22Rv1 (cell line): ENCODE measurements around the gene ALOX12B.

Experiments used
- H3K27ac ChIP-seq: fragments of 450-650 bp; 2 replicates; pipeline ENCODE4 v1.5.1; 2017
- ZFX ChIP-seq: fragments of 450-650 bp; IDR thresholded peaks from 2 replicates; pipeline ENCODE4 v1.6.1; 2017; ENCODE audit warnings: antibody characterized with exemption, borderline replicate concordance
- TF ChIP-seq, protein P1 (sequence below): fragments of 450-650 bp; IDR thresholded peaks from 2 replicates; pipeline ENCODE4 v1.5.1; 2017; ENCODE audit warnings: mild to moderate bottlenecking

ALOX12B gene

DNA sequence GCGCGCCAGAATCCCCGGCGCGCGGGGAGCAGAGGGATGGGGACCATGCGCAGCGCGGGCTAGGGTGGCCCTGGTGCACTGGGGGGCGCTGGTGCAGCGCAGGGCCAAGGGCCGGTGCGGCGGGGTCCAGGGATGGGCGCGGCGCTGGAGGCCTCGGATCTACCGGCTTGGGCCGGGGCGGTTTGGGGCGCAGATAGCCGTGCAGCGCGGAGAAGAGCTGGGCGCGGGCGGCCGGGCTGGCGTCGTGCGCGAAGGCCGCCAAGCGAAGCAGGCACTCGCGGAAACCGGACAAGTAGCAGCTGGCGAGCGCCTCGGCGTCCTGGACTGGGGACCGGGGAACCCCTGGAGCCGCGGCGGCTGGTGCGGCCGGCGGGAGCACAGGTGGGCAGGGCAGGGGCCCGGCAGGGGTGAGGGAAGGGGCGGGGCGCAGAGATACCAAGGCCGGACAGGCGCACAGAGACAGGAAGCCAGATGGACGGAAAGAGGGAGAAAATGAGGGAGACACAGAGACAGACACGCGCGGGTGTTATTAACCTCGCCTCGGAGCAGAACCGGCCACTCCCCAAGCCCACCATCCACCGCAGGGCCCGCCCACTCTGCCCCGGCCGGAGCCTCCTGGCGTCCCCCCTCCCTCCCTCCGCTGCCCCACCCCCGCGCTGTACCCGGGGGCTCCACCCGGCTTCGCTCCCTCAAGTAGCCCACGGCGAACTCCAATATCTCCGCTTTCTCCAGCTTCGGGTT, 34.3 kb upstream of the ALOX12B start:
- H3K27ac ChIP-seq = peak overlapping the region; percentile 91
- TF ChIP-seq ZFX = no peak
- TF ChIP-seq, protein P1, sequence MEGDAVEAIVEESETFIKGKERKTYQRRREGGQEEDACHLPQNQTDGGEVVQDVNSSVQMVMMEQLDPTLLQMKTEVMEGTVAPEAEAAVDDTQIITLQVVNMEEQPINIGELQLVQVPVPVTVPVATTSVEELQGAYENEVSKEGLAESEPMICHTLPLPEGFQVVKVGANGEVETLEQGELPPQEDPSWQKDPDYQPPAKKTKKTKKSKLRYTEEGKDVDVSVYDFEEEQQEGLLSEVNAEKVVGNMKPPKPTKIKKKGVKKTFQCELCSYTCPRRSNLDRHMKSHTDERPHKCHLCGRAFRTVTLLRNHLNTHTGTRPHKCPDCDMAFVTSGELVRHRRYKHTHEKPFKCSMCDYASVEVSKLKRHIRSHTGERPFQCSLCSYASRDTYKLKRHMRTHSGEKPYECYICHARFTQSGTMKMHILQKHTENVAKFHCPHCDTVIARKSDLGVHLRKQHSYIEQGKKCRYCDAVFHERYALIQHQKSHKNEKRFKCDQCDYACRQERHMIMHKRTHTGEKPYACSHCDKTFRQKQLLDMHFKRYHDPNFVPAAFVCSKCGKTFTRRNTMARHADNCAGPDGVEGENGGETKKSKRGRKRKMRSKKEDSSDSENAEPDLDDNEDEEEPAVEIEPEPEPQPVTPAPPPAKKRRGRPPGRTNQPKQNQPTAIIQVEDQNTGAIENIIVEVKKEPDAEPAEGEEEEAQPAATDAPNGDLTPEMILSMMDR = peak; percentile 56

DNA sequence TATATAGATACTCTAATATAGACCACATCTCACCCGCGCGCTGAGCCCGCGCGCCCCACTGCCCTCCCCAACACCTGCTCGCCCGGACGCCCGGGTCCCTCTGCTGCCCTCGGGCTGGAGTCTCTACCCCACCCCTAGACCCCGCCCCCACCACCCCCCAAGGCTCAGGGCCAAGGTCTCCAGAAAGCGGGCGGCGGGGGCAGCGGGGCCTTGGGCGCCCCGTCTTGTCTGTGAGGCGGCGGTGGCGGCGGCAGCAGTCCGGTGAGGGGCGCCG, 33.8 kb upstream of the ALOX12B start:
- TF ChIP-seq ZFX = no peak
- TF ChIP-seq, protein P1 = no peak
- H3K27ac ChIP-seq = peak overlapping the region; percentile 91

DNA sequence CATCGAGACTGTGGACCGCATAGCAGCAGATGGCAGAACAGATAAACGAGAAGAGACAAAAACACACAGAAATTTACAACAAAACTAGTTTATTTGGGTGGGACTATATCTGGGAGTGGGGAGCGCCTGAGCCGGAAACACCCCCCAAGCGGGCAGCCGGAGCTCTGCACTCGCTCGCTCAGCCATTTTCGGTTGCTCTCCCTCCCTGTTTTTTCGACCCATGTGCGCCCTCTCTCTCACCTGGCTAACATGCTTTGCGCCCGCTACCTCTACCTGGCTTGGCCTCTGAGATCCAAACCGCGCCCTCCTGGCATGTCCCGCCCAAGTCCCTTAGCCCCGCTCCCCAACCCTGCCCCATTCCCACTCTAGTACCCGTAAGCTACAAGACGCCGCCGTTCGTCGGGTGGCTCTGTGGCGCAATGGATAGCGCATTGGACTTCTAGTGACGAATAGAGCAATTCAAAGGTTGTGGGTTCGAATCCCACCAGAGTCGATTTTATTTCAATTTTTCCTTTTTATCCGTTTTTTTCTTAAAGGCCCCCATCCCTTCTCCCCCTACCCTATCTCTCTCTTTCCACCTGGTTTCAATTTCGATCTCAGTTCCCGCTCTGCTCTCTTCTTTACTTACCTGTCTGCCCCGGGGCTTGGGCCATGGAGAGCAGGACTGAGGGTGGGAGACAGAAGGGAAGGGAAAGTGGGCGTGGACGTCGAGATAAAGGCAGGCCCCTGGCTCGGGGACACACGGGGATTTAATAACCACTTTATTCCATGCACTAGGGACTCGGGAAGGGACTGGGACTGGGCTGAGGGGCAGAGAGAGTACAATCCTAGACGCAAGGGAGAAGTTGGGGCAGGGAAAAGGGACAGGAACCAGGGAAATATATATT, 33.2 kb upstream of the ALOX12B start:
- TF ChIP-seq, protein P1 = peak; percentile 35
- TF ChIP-seq ZFX = no peak
- H3K27ac ChIP-seq = peak overlapping the region; percentile 91

DNA sequence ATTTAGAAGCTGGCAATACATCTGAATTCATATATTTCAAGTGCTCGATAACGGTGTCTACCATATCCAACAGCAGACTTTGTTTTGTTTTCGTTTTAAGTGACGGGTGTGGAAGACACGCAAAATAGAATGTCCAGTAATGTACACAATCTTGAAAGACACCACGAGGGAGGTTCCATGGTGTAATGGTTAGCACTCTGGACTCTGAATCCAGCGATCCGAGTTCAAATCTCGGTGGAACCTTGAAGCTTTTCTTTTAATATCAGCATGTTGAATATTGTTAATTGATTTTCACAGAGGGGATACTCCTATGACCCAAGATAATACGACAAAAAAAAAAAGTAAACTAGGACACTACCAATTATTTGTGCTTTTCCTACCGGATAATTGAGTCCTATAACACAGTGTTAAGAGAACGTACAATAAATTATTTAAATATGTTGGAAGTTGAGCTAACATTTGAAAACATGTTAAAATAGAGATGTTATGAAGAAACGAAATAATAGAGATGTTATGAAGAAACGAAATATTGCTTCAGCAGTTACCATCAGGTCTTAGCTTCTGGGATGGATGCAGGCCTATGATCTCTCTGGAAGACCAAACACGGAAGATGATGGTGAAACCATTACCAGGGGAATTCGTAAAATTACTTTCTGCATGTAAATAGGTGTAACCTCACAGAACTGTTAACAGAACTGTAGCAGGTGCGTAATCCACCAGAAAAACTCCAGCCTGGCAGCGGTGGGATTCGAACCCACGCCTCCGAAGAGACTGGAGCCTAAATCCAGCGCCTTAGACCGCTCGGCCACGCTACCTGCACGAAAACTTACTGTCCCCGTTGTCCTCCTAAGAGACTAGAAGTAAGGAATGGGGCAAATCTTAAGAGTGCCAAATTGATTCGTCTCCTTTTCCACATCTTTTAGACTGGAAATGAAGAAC, 32.3 kb upstream of the ALOX12B start:
- TF ChIP-seq, protein P1 = no peak
- TF ChIP-seq ZFX = no peak
- peak overlapping the region; percentile 91 for H3K27ac ChIP-seq

DNA sequence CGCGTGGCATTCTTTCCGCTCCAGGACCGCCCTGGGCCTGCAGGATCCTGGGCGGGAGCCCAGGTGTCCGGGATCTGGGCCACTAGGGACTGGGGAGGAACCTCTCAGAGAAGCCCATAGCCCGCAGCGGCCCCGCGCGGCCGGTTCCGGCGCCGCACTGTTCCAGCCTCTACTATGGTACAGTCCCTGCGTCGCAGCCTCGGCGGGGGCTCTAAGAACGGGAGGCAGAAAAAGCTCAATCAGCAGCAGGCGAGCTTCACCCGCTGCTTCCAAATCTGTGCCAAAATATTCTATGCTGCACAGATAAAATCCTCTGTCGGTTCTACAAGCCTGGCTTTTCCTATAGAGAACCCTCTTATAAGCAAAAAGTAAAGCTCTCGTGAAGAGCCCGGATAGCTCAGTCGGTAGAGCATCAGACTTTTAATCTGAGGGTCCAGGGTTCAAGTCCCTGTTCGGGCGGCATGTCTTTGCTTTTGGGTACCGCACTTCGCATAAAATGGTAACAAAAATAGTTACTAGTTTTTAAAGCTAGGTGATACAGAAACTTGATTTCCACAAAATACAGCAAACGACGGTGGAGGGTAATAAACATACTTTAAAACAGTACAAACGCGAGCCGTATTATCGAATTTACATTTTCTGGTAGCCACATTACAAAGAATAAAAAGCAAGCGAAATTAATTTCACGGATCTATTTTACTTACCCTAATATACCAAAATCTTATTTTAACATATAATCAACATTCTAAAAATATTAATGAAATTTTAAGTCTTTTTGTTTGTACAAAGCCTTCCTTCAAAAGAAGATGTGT, 31.5 kb upstream of the ALOX12B start:
- TF ChIP-seq, protein P1 = peak; percentile 97
- no peak for TF ChIP-seq ZFX

DNA sequence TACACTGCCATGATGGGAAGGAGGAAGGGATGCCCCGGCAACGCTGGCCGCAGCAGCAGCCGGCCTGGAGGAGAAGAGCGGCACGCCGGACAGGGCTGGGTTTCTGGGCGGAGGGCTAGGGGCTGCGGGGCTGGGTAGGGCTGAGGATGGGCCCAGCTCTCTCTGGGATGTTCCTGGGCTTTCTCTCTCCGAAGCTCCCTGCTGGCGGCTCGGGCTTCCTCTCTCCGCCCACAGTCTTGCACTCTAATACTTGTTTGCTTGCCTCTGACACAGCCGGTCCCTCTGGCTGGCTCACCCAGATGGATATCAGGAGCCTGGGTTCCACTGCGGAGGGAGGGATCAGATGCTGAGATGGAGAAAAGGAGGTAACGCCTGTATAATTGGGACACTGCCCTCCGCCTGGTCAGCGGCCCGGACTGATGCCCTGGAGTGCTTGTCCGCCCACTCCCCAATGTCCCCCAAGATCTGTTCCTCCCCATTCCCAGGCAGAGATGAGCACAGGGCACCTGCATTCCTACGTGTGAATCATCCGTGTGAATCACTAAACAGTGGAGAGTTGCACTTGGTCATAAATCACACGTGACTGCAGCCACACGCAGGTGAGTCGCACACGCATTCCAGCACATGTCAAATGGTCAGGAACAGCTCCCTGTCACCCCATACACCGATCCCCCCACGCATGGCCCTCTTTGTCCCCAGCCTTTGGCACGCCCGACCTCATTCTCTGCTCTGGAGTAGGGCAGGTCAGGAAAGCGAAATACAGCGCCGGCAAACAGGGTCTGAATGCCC, 30.7 kb upstream of the ALOX12B start, which contains the start of gene ALOXE3:
Gene ALOXE3 (minus strand): TSS at position 535 of the 789 bp plus-strand sequence. CDS start 524 bp downstream, at position 11.
- H3K27ac ChIP-seq = peak within 1 kb of the TSS; percentile 91
- TF ChIP-seq, protein P1 = no peak
- no peak for TF ChIP-seq ZFX

More for the DNA sequence above, 31.5 kb upstream of the ALOX12B start:
- peak overlapping the region; percentile 91 for H3K27ac ChIP-seq
